Endothelial cell of umbilical vein (primary cell): Measurements from ENCODE around the gene NR3C2. TPM values are rescaled to one million over a fixed set of nuclear protein-coding genes. Genes with fewer than 3 reads are reported as not detected.

Experiments
- BruUV-seq: library from RNA; stranded (reverse); fragments of 400-500 nt; replicated peaks from 2 replicates; lab custom pipeline; 2021; lab: Mats Ljungman, UMichigan
- CTCF ChIA-PET: fragments of 300-600, 350-600 bp; sonication (Branson Sonifier 250); formaldehyde crosslinking; loops from one replicate; lab custom pipeline; 2021; ENCODE audit warnings: antibody characterized with exemption, inconsistent platforms; lab: Charles Lee
- POLR2A ChIA-PET: fragments of 300-600, 350-600 bp; sonication (Branson Sonifier 250); formaldehyde crosslinking; loops from one replicate; lab custom pipeline; 2021; ENCODE audit warnings: antibody characterized with exemption, inconsistent platforms; lab: Charles Lee
- DNase-seq: peaks from one replicate; pipeline ENCODE4 v3.0.0-alpha.2; 2011; ENCODE audit warnings: low read depth, low spot score
- FAIRE-seq: peaks from 2 replicates; lab custom pipeline; 2011; peaks lifted over from hg19 to GRCh38; lab: Jason Lieb, UNC
- H2AFZ ChIP-seq: 2 replicates; pipeline ENCODE4 v1.6.0; 2012; ENCODE audit warnings: low read depth, low read length, control low read depth, inconsistent platforms
- H3K27ac ChIP-seq: 2 replicates; pipeline ENCODE4 v1.5.1; 2011; ENCODE audit warnings: low read depth, mild to moderate bottlenecking, control low read depth, low read length, moderate library complexity; ENCODE audit not compliant: insufficient read depth
- H3K27me3 ChIP-seq, 2 experiments: 2 replicates each; pipeline versions ENCODE4 v1.6.0 to v1.6.1; 2011; ENCODE audit warnings: low read length in 2 of 2, mixed read lengths in 1 of 2; ENCODE audit not compliant: control insufficient read depth in 2 of 2, insufficient read depth in 2 of 2
- H3K36me3 ChIP-seq, 2 experiments: 2 replicates in 1 of 2; 3 replicates in 1 of 2; pipeline ENCODE4 v1.5.1; 2011; ENCODE audit warnings: low read length in 2 of 2, mild to moderate bottlenecking in 1 of 2, moderate library complexity in 1 of 2; ENCODE audit not compliant: control insufficient read depth in 2 of 2, insufficient read depth in 2 of 2; ENCODE audit errors: extremely low read depth in 1 of 2
- H3K4me1 ChIP-seq: 3 replicates; pipeline ENCODE4 v1.5.1; 2011; ENCODE audit warnings: mild to moderate bottlenecking, low read length; ENCODE audit not compliant: control insufficient read depth, insufficient read depth; ENCODE audit errors: extremely low read depth
- H3K4me2 ChIP-seq: 2 replicates; pipeline ENCODE4 v1.6.1; 2011; ENCODE audit warnings: low read length, control low read depth, mixed read lengths; ENCODE audit not compliant: insufficient read depth
- H3K4me3 ChIP-seq, 3 experiments: fragments of 200-600 bp in 1 of 3; sonication (generic), shearing (Covaris generic) in 1 of 3; replicated peaks in 1 of 3; 2 replicates each; pipeline ENCODE4 v1.5.1; 2011 to 2016; ENCODE audit warnings: control low read depth in 3 of 3, low read length in 3 of 3, mild to moderate bottlenecking in 2 of 3, inconsistent platforms in 1 of 3, low read depth in 1 of 3, moderate library complexity in 1 of 3; ENCODE audit not compliant: insufficient read depth in 1 of 3
- H3K79me2 ChIP-seq: 2 replicates; pipeline ENCODE4 v1.6.0; 2012; ENCODE audit warnings: low read length, inconsistent platforms; ENCODE audit not compliant: control insufficient read depth, insufficient read depth
- H3K9ac ChIP-seq: replicated peaks from 2 replicates; pipeline ENCODE3; 2011; ENCODE audit warnings: low read length, control low read depth; ENCODE audit not compliant: insufficient read depth; ENCODE audit errors: extremely low read depth
- H3K9me1 ChIP-seq: replicated peaks from 3 replicates; pipeline ENCODE4 v1.6.0; 2011; ENCODE audit warnings: mild to moderate bottlenecking, low read length; ENCODE audit not compliant: control insufficient read depth, insufficient read depth; ENCODE audit errors: extremely low read depth
- H3K9me3 ChIP-seq: replicated peaks from 2 replicates; pipeline ENCODE4 v1.5.1; 2012; ENCODE audit warnings: low read length, inconsistent platforms; ENCODE audit not compliant: control insufficient read depth, insufficient read depth
- H4K20me1 ChIP-seq: replicated peaks from 2 replicates; pipeline ENCODE3; 2011; ENCODE audit warnings: mild to moderate bottlenecking, low read length; ENCODE audit not compliant: control insufficient read depth, insufficient read depth; ENCODE audit errors: extremely low read depth
- EZH2 ChIP-seq: IDR thresholded peaks from 2 replicates; pipeline ENCODE4 v1.6.1; 2012; ENCODE audit warnings: borderline replicate concordance, low read depth, mild to moderate bottlenecking, moderate library complexity, low read length, inconsistent platforms; ENCODE audit not compliant: severe bottlenecking
- FOS ChIP-seq: IDR thresholded peaks from 2 replicates; pipeline ENCODE4 v1.6.1; 2011; ENCODE audit warnings: mild to moderate bottlenecking, low read length, moderate library complexity, borderline replicate concordance; ENCODE audit not compliant: insufficient read depth
- GATA2 ChIP-seq: IDR thresholded peaks from 2 replicates; pipeline ENCODE4 v1.7.0; 2011; ENCODE audit warnings: low read depth, mild to moderate bottlenecking, moderate library complexity, mixed read lengths, low read length; ENCODE audit not compliant: insufficient read length, insufficient read depth
- JUN ChIP-seq: IDR thresholded peaks from 2 replicates; pipeline ENCODE4 v1.6.1; 2011; ENCODE audit warnings: borderline replicate concordance, low read depth; ENCODE audit not compliant: insufficient read length, insufficient read depth
- MYC ChIP-seq: IDR thresholded peaks from one replicate; pipeline ENCODE4 v1.6.1; 2011; ENCODE audit warnings: mild to moderate bottlenecking, low read depth, low read length
- POLR2A ChIP-seq: IDR thresholded peaks from 2 replicates; pipeline ENCODE4 v1.6.1; 2012; ENCODE audit warnings: low read depth, mild to moderate bottlenecking, control low read depth, low read length
- POLR2AphosphoS5 ChIP-seq: IDR thresholded peaks from 2 replicates; pipeline ENCODE4 v1.6.1; 2012; ENCODE audit warnings: low read depth, mild to moderate bottlenecking, control low read depth, low read length, moderate library complexity; ENCODE audit not compliant: insufficient read depth
- dilution Hi-C: fragments of 300-500 bp; cut with MboI; formaldehyde crosslinking; loops from one replicate; pipeline ENCODE4 v1.15.0; 2019; ENCODE audit warnings: low sequenced_read_pairs; ENCODE audit not compliant: extremely low pct_ligation_motif_present
- intact Hi-C: fragments of 100-400 bp; cut with micrococcal nuclease; formaldehyde crosslinking; loops from one replicate; pipeline ENCODE4 v1.10.0; 2022
- polyA plus RNA-seq, 4 experiments: library from polyadenylated mRNA; depleted of rRNA in 3 of 4; stranded (reverse) in 3 of 4; unstranded in 1 of 4; fragments of >200 nt; gene quantifications; 2 replicates each; pipeline versions ENCODE4 v1.2.1 to v1.2.3, GENCODE V29; 2011 to 2012; ENCODE audit warnings: missing spikeins in 1 of 4
- total RNA-seq: library from RNA; stranded (reverse); gene quantifications from 2 replicates; pipeline ENCODE4 v1.2.3, GENCODE V29; 2021
- TF ChIP-seq, protein P1 (sequence below): IDR thresholded peaks from 2 replicates; pipeline ENCODE4 v1.6.1; 2011; ENCODE audit not compliant: insufficient read depth, insufficient read length
- TF ChIP-seq, protein P2 (sequence below), 2 donors: IDR thresholded peaks; 1 replicate in 1 of 2; 2 replicates in 1 of 2; pipeline ENCODE4 v1.5.1; 2011; ENCODE audit warnings: low read length in 2 of 2, mild to moderate bottlenecking in 2 of 2, moderate library complexity in 2 of 2, control low read depth in 1 of 2, inconsistent platforms in 1 of 2, low read depth in 1 of 2; ENCODE audit not compliant: insufficient read depth in 1 of 2; ENCODE audit errors: extremely low read depth in 1 of 2

Gene NR3C2
- total and polyA plus RNA-seq, 2 donors (not counting 3 experiments of a cell fraction or from before 2014, with no cell fraction given), result 4.8 to 16.4 TPM

DNA sequence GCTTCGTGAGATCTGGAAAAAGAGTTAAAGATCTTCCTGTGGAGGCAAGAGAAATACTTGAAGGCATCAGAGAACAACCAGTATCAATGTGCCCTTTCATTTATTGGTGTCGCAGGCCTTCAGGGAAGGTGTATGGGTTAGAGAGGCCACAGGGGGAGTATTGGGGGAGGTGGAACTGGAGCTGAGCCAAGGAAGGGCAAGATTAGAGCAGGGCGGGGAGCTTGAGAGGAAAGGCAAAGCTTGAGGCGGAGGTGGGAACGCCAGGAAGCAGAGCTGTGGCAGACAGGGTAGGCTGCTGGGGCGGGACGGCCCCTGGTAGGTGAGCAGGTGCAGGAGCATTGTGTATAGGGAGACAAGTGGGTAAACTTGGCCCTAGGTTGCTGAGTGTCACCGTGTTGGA, 380.4 kb downstream of the NR3C2 start:
- TF ChIP-seq, protein P1, sequence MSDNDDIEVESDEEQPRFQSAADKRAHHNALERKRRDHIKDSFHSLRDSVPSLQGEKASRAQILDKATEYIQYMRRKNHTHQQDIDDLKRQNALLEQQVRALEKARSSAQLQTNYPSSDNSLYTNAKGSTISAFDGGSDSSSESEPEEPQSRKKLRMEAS, result no peak
- TF ChIP-seq GATA2 (no peak), FOS (no peak), POLR2AphosphoS5 (no peak), EZH2 (no peak), JUN (no peak), MYC (no peak), POLR2A (no peak)
- TF ChIP-seq, protein P2, sequence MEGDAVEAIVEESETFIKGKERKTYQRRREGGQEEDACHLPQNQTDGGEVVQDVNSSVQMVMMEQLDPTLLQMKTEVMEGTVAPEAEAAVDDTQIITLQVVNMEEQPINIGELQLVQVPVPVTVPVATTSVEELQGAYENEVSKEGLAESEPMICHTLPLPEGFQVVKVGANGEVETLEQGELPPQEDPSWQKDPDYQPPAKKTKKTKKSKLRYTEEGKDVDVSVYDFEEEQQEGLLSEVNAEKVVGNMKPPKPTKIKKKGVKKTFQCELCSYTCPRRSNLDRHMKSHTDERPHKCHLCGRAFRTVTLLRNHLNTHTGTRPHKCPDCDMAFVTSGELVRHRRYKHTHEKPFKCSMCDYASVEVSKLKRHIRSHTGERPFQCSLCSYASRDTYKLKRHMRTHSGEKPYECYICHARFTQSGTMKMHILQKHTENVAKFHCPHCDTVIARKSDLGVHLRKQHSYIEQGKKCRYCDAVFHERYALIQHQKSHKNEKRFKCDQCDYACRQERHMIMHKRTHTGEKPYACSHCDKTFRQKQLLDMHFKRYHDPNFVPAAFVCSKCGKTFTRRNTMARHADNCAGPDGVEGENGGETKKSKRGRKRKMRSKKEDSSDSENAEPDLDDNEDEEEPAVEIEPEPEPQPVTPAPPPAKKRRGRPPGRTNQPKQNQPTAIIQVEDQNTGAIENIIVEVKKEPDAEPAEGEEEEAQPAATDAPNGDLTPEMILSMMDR (IDR thresholded peaks at IDR 0.05; ENCODE audit: extremely low read depth in 1 of 2, insufficient read depth in 1 of 2, low read depth in 1 of 2, low read length in 2 of 2), result no peak
- ChIA-PET POLR2A (no interaction called here), CTCF (interaction anchor here (1.3 kb wide), 1 partner anchor 195 kb away, joined by 4 read pairs; no protein-coding TSS in a partner anchor)
- H2AFZ ChIP-seq, result no peak overlapping the region
- H3K9me1 ChIP-seq, result no peaks in the 10 kb centered on the region
- no peak overlapping the region for H3K4me3 ChIP-seq
- H3K4me2 ChIP-seq, result no peak overlapping the region
- peaks cover 2 to 3% of the 10 kb centered on the region in 2 experiments for H3K36me3 ChIP-seq
- intact Hi-C loops (no loop called here), dilution Hi-C loops (no loop called here)
- no peaks in the 10 kb centered on the region for H3K27me3 ChIP-seq
- H3K9me3 ChIP-seq, result no peaks in the 10 kb centered on the region
- no peaks in the 10 kb centered on the region for H4K20me1 ChIP-seq
- FAIRE-seq (no peak), DNase-seq (no peak)
- no peak overlapping the region for H3K27ac ChIP-seq
- no peak overlapping the region for H3K9ac ChIP-seq
- H3K4me1 ChIP-seq, result no peaks in the 10 kb centered on the region
- BruUV-seq, result no TSS peak
- H3K79me2 ChIP-seq, result no peaks in the 10 kb centered on the region
